ENCODE measurements around the gene ICAM3.

Gene ICAM3

GRCh38 chr19:10291554-10292205 is 47.7 kb downstream of the ICAM3 start:
- no peak for DNase-seq (ENCODE audit: low read depth)

GRCh38 chr19:10290876-10291553 is 48.4 kb downstream of the ICAM3 start:
- no peak for TF ChIP-seq CTCF (conservative IDR thresholded peaks at IDR 0.05; ENCODE audit: low read length)
- peak; percentile 41 for DNase-seq (ENCODE audit: low read depth)

More at GRCh38 chr19:10291554-10292205, 47.7 kb downstream of the ICAM3 start:
- TF ChIP-seq CTCF (conservative IDR thresholded peaks at IDR 0.05; ENCODE audit: low read length) = no peak
- H3K4me3 ChIP-seq (ENCODE audit: low read length) = peak overlapping the region; percentile 58

GRCh38 chr19:10290357-10290875 is 49.0 kb downstream of the ICAM3 start:
- H3K4me3 ChIP-seq (ENCODE audit: low read length) = peak overlapping the region; percentile 58
- TF ChIP-seq CTCF (conservative IDR thresholded peaks at IDR 0.05; ENCODE audit: low read length) = no peak
- DNase-seq (ENCODE audit: low read depth) = no peak

More at GRCh38 chr19:10290876-10291553, 48.4 kb downstream of the ICAM3 start:
- H3K4me3 ChIP-seq (ENCODE audit: low read length) = peak overlapping the region; percentile 58

GRCh38 chr19:10289836-10290356 is 49.5 kb downstream of the ICAM3 start, which contains the start of gene ICAM5:
Gene ICAM5, plus strand, starts transcription at chr19:10289952. Its CDS starts 92 bp downstream, at chr19:10290044.
- H3K4me3 ChIP-seq (ENCODE audit: low read length) = peak within 1 kb of the TSS; percentile 58
- DNase-seq (ENCODE audit: low read depth) = no peak
- no peak for TF ChIP-seq CTCF (conservative IDR thresholded peaks at IDR 0.05; ENCODE audit: low read length)

GRCh38 chr19:10289167-10289835 is 50.1 kb downstream of the ICAM3 start:
- no peak for TF ChIP-seq CTCF (conservative IDR thresholded peaks at IDR 0.05; ENCODE audit: low read length)
- DNase-seq (ENCODE audit: low read depth) = peak; percentile 33
- peak overlapping the region; percentile 58 for H3K4me3 ChIP-seq (ENCODE audit: low read length)

GRCh38 chr19:10288662-10289166 is 50.7 kb downstream of the ICAM3 start:
- no peak for TF ChIP-seq CTCF (conservative IDR thresholded peaks at IDR 0.05; ENCODE audit: low read length)
- no peak for DNase-seq (ENCODE audit: low read depth)
- H3K4me3 ChIP-seq (ENCODE audit: low read length) = peak overlapping the region; percentile 58

Measured in AG10803 (cell line).